ENCODE results near the gene RABAC1.

Gene RABAC1

DNA sequence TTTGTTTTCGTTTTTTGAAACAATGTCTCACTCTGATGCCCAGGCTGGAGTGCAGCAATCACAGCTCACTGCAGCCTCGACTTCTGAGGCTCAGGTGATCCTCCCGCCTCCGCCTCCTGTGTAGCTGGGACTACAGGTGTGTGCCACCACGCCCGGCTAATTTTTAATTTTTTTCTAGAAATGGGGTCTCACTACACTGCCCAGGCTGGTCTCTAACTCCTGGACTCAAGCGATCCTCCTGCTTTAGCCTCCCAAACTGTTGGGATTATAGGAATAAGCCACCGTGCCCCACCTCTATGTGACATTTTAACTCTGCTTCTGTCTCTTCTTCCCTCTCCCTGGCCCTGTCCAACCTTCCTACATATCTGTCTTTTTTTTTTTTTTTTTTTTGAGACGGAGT is 29.8 kb upstream of the RABAC1 start:
- no peak for DNase-seq (ENCODE audit: low read depth)

DNA sequence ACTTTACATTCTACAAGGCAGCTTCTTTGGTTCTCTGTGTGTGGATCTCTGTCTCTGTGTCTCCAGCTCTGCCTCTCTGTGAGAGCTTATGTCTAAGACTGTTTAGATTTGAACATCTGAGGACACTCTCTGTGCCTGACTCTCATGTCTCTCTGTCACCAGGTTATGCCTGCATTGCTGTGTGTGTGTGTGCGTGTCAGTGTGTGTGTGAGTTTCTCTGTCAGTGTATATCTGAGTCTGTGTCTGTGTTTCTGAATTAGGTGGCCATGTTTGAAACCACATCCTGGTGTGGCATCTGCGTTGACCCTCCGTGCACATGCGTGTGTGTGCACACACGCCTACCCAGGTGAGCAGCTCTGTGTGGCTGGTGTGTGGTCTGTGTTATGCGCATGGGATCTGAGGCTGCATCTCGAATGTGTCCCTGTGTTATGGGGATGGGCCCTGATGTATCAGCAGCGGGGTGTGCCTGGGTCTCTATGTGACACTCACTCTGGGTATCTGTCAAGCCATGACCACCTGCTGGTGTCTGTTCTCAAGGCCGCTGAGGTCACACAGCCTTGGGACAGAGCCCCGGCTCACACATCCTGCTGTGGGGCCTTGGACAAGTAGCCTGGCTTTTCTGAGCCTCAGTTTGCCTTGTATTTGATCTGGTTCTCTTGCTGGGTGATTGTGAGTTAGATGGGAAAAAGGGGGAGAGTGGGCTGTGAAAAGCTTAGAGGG is 28.2 kb upstream of the RABAC1 start:
- DNase-seq (ENCODE audit: low read depth) = no peak

DNA sequence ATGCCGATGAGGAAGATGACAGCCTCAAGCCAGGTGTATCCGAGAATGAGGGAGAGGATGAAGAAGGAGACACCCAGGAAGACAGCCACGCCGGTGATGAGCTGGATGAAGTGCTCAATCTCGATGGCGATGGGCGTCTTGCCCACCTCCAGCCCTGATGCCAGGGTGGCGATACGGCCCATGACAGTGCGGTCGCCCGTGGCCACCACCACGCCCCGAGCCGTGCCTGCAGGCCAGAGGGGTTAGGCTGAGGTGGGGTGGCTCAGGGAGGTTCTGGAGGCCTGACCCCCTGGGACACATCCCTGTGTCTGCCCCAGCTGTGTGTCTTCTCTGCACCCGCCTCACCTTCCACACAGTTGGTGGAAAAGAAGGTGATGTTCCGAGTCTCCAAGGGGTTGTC is 25.8 kb upstream of the RABAC1 start:
- no peak for DNase-seq (ENCODE audit: low read depth)

DNA sequence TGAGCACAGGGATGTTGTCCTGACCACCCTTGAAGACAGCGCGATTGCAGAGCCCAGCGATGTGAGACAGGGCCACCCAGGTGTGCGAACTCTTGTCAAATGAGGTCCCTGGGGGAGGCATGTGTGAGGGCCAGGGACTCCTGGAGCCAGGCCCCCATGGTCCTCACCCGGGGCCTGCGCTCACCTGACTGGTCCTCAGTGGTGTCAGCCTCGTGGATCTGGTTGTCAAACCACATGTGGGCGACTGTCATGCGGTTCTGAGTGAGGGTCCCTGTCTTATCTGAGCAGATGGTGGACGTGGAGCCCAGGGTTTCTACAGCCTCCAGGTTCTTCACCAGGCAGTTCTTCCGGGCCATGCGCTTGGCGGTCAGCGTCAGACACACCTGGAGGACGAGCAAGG is 22.6 kb upstream of the RABAC1 start:
- DNase-seq (ENCODE audit: low read depth) = no peak

DNA sequence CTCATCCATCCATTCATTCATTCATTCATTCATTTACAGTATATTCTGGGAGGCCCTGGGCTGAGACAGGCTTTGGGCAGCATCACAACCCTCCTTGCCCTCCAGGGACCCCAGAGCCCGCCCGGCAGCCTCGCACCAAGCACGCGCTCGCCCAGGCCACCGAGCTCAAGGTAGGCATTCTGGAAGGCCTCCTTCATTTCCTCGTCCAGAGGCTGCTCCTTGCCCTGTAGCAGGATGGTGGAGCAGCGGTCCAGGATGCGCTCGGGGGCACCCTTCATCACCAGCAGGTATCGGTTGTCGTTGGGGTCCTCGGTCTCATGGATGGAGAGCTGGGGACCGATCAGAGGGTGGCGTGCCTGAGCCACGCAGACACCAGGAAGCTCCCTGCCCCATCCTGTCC is 19.3 kb upstream of the RABAC1 start:
- DNase-seq (ENCODE audit: low read depth) = no peak

DNA sequence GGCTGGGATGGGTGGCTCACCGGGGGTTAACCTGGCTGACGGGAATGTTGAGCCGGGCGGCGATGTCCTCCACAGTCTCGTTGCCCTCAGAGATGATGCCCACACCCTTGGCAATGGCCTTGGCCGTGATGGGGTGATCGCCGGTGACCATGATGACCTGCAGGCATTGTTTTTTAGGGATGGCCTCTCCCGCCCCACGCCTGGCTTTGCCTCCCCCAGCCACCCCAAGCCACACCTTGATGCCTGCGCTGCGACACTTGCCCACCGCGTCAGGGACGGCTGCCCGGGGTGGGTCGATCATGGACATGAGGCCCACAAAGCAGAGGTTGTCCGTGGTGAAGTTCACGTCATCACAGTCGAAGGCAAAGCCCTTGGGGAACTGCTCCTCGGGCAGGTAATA is 18.8 kb upstream of the RABAC1 start:
- DNase-seq (ENCODE audit: low read depth) = no peak

DNA sequence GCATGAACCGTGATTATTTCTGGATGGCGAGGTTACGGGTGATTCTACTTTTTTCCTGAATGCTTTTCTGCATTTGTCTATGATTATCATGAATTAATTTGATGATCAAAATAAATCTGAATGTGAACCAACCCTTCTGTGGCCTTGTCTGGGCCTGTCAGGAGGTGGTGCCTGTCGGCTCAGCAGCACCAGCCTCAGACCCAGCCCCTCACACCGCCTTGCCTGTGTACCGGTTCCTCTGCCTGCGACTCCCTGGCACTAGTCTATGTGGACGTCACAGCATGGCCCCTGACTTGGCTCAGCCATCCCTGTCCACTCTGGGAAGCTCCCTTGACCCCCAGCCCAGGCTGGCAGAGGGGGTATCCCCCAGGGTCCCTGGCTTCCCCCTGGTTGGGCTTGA is 15.5 kb upstream of the RABAC1 start:
- no peak for DNase-seq (ENCODE audit: low read depth)

DNA sequence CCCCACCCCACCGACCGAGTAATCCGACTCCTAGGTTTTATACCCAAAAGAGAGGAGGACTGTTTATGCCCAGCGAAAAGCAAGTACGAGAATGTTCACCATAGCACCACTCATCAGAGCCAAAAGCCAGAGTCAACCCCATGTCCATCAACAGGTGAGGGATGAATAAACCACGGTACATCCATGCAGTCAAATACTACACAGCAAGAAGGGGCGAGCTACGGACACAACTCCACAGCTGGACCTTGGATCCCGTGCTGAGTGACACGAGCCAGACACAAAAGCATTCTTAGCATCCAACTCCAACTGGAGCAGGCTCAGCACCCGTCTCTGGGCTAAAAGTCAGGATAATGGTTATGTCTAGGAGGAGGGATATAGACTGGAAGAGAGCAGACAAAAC is 12.2 kb upstream of the RABAC1 start:
- no peak for DNase-seq (ENCODE audit: low read depth)

DNA sequence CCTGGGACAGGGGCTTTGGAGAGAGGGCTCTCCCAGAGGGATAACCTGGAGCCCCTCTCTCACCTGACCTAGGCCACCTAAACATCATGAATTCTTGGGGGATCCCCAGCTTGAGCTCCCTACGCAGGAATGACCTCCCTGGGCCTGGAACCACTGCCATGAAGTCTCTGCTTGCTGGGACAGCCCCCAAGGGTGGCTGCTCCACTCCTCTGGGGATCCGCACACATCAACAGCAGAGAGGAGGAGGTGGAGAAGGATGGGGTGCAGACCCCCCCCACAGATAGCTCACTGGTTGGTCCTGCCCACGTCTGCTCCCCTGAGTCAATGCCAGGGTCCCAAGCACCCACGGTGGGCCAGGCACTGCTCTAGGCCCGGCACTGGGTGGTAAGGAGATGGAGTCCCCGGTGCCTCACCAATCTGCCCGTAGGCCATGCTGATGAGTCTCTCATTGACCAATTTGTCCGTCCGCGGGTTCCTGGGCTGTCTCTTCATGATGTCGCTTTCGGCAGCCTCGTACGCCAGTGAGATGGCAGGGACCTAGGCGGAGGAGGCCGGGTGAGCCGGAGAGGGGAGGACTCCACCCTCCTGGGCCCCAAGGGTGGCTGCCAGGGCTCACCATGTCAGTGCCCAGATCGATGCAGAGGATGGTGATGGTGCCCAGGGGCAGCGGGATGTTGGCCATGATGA is 10.8 kb upstream of the RABAC1 start:
- DNase-seq (ENCODE audit: low read depth) = no peak

DNA sequence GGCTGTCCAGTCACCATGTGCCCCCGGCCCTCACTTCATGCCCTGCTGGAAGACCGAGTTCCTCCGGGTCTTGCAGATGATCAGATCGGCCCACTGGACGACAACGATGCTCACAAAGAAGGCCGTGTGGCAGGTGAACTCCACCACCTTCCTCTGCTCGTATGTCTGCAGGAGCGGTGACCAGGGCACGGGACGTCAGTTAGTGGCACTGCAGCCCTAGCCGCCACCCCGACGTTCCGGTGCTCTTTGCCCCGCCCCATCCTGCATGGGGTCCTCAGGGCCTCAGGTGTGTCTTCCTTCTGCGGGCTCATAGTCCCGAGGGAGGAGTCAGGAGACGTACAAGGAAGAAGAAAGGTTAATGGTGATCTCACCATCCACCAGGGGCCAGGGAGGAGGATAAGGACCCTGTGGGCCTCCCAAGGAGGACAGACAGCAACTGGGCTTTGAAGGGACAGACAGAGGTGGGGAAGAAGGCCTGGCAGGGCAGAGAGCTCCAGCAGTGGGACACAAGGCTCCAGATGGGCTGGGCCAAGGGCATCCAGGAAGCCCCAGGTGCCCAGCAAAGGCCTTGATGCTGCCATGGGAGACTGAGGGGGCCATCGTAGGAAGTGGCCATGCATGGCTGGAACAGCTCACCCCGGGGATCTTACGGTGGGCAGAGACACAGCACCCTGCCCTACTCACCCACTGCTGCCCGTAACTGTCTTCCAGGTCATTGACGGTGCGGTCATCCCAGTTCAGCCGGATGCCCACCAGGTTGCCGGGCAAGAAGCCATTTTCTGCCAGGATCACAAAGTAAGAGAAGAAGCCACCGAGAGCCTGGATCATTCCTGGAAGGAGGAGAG is 9.9 kb upstream of the RABAC1 start:
- no peak for DNase-seq (ENCODE audit: low read depth)

DNA sequence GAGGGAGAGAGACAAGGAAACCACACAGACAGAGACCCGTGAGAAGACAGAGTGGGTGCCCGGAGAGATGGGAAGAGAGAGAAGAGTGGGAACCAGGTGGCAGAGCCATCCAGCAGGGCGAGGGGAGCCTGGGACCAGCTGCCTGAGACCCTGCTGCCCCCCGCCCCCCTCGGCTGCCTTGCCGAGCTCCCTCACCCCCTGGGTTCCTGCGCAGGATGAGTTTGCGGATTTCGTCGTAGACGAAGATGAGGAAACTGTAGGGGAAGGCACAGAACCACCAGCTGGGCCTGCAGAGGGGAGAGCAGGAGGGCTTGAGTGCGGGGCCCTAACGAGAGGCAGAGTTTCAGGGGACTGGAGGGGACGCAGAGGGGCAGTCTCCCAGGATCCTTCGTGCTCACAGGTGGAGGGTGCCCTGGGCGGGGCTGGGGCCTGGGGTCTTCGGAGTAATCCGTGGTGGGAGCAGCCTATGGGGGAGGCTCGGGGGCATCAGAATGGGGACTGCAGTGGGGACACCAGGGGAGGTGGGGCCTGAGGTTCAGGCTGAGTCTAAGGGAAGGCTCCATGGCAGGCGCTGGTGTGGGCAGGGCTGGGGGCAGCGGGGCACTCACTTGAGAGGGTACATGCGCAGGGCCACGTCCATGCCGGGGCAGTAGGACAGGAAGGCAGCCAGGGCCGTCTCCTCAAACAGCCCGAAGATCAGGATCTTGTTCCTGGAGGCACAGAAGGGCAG is 8.1 kb upstream of the RABAC1 start:
- DNase-seq (ENCODE audit: low read depth) = no peak

DNA sequence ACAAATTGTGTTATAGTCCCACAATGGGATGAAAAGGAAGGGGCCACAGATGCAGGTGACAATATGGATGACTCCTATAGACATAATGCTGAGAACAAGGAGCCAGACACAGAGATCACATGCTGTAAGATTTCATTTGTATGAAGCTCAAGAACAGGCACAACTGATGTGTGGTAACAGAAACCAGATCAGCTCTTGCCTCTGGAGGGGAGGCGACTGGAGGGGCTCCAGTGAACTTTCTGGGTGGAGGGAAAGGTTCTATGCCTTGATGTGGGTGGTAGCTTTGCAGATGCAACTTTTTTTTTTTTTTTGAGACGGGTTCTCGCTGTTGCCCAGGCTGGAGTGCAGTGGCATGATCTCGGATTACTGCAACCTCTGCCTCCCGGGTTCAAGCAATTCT is 6.0 kb upstream of the RABAC1 start:
- no peak for DNase-seq (ENCODE audit: low read depth)

DNA sequence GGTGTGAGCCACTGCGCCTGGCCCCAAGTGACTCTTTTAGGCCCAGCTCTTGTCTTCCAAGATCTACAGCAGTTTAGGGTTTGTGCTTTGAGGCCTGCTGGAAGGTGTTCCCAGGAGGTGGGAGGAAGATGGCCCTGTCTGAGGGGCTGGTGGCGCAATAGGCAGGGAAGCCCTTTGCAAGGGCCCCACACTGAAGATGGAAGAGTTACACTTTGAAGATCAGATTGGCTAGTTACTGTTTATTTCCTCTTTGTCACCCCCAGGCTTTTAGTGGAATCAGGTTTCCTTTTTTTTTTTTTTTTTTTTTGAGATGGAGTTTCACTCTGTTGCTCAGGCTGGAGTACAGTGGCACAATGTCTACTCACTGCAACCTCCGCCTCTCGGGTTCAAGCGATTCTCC is 1.9 kb upstream of the RABAC1 start:
- no peak for DNase-seq (ENCODE audit: low read depth)

DNA sequence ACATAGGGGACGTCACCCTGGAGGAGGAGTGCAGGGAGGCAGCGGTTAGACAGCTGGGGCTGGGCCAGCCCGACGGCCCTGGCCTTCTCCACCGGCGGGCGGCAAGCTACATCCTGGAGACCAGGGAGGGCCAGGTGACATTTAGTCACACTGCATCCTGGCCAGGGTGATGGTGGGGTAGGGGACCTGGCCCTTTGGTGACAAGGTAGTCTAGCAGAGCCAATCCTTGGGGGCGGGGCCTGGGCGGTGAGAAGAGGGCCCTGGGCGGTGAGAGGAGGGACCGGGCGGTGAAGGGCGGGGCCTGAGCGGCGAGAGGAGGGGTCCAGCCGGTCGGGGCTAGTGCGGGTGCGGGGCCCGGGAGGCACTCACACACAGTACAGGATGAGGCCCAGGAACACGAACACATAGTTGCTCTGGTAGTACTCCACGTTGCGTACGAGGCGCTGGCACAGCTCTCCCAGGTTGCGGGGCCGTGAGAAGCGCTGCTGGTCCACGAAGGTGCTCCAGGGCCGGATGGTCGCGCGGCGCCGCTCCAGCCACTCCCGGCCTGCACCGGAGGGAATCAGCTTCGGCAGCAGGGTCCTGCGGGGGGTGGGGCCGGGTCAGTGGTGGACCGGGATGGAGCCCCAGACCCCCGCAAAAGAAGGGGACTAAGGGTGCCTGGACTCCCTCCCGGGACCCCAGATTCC is 610 bp downstream of the RABAC1 start:
- peak; percentile 73 for DNase-seq (ENCODE audit: low read depth)

DNA sequence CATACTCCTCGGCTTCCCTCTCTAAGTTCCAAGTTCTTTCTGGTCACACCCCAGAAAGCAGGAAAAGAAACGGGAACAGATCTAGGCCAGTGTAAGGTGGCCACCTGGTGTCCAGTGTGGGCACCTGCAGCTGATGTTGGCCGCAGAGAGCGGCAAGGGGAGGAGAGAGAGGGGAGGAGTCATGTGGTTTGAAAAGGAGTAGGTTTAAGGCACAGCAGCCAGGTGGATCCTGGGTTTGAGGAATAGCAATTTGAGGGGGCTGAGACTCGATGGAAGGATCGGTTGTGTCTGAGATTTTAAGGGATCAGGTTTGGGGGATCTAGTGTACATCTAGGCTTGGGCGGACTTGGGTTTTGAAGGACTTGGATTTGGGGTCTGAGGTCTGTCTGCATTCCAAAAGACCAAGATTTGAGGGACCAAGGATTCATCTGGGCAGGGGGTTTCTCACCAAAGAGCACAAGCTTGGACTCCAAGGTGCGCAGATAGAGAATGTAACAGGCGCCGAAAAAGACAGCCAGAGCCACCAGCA is 1.2 kb downstream of the RABAC1 start:
- DNase-seq (ENCODE audit: low read depth) = no peak

DNA sequence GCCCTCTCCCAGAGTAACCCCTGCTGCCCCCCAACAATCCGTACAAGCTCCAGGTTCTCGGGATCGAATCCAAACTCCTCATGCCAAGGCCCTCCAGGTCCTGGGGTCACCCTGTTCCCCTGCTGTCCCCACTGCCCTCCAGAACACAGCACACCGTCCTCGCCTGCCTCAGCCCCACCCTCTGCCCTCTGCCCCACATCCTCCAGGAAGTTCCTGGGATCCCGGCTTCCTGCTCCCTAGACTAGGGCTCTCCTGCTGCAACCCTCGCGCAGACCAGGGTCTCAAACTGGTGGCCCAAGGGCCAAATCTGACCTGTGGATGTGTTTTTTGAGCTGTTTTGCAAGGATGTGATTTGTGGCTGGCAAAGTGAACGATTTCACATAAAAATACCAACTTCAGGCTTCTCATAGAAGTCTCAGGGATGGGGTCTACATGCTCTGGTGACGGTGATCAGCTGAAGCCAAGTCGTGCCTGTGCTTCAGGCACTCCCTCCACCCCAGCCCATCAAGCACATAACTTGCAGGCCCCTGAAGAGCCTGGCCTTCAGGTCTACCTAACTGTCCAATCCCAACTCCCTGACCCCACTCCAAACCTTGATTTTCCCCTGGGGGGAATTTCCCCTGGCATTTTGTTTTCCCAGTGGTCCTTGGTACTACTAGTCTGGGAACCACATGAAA is 1.8 kb downstream of the RABAC1 start:
- DNase-seq (ENCODE audit: low read depth) = no peak

DNA sequence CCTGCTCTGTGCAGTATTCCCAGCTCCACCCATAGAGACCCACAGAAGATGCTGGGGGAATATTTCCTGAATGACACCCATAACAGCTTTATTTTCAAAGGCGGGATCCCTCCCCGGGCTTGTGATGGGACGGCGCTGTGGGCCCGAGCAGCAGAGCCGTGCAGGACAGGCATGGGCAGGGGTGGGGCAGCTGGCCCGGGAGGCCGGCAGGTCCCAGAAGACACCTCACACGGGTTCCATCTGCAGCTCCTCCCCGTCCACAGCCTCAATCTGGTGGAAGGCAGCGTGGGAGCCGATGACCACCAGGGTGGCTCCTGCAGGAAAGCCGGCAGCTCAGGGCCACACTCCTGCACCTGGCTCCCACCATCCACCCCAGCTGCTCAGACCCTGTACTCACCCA is 2.5 kb downstream of the RABAC1 start:
- no peak for DNase-seq (ENCODE audit: low read depth)

DNA sequence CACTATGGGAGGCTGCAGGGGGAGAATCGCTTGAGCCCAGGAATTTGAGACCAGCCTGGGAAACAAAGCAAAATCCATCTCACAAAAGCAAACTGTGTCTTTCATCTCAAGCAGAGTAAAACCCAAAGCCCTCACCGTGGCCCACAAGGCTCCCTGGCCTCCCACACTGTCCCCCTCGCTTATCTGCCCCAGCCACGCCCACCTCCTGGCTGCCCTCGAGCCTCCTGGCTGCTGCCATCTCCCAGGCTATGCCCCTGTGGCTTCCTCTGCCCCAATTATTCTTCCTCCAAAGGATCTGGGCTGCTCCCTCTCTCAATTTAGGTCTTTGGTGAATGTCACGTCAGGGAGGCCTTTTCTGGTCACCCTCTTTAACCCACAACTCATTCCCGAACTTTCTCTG is 3.6 kb downstream of the RABAC1 start:
- DNase-seq (ENCODE audit: low read depth) = no peak

DNA sequence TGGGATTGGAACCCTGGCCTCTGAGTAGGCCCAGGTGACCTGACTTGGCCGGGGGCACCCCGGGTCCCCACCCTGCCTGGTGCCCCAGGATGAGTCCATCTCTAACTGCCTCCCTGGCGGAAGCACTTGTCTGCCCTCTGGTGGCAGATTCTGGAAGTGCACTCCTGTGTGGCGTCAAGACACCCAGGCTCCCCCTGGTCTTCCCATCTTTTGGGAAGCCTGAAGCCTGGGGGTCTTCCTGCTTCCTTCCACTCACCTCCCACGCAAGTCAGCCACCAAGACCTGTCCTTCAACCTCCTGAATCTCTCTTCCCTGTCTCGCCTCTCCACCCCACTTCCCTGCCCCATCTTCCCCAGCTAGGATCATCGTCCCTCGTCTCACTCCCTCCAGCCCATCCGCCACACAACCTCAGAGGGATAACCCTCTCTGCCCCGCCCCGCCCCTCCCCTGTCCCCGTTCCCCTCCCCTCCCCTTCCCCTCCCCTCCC is 7.4 kb downstream of the RABAC1 start:
- DNase-seq (ENCODE audit: low read depth) = peak; percentile 90

DNA sequence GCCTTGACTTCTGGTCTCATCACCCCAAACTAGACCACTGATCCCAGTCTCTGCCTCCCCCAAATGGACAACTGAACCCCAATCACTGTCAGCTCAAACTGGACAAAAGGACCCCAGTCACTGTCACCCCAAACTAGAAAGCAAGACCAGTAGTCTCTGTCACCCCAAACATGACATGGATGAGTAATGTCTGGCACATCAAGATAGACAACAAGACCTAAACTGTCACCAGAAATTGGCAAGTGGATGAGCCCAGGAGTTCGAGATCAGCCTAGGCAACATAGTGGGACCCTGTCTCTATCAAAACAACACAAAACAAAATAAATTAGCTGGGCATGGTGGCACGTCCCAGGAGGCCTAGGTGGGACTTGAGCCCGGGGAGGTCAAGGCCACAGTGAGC is 12.0 kb downstream of the RABAC1 start:
- no peak for DNase-seq (ENCODE audit: low read depth)
